AG09309 (cell line): ENCODE results near the gene STEAP3.

ENCODE experiments used
- DNase-seq: peaks from one replicate; pipeline ENCODE4 v3.0.0-alpha.2; 2010; ENCODE audit warnings: low read depth
- H3K4me3 ChIP-seq: 2 replicates; pipeline ENCODE4 v1.5.1; 2011; ENCODE audit warnings: mild to moderate bottlenecking, low read depth, low read length, moderate library complexity; ENCODE audit not compliant: control insufficient read depth
- CTCF ChIP-seq: IDR thresholded peaks from 2 replicates; pipeline ENCODE4 v1.5.1; 2011; ENCODE audit warnings: mild to moderate bottlenecking, low read depth, low read length, inconsistent platforms; ENCODE audit not compliant: insufficient read depth, control insufficient read depth; ENCODE audit errors: missing control alignments

Gene STEAP3

DNA sequence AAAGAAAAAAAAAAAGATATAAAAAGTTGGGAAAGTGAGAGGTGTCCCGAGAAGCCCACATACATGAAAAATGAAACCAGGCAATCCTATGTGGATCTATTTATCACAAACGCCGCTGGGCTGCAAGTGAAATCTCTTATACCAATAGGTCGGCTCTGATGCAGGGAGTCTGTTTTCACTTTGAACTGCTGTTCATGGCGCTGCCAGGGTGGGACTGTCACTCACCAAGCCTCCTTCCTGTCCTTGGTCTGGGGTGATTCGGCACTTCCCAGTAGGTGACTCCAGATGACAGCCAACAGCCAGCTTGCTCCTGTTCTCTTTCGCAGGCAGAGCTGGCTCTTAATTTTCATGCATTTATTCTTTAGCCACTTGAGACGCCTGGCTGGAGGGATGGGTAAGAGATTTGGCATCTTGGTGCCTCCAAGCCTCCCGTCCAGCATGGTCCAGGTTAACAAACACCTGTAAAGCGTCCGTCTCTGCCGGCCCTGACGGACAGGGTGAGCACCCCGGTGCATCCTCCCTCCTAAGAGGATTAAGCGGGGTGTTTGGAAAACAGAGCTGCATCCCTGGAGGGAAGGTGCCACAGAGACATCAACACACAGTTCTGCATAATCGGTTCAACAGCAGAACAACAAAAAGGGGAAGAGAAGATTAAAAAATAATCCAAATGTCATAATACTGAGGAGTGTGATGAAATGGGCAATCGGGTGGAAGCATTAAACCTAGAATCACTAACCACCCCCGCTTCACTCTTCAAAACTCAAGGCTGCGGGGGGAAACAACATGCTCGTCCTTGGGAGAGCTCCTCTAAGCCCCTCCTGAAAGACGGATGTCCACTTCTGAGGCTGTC, 58.7 kb downstream of the STEAP3 start:
- TF ChIP-seq CTCF, result no peak
- no peak for DNase-seq
- no peak overlapping the region for H3K4me3 ChIP-seq

GRCh38 chr2:119282996-119283511, 59.4 kb downstream of the STEAP3 start:
- no peak for TF ChIP-seq CTCF

GRCh38 chr2:119283873-119284331, 60.3 kb downstream of the STEAP3 start:
- H3K4me3 ChIP-seq, result no peak overlapping the region
- TF ChIP-seq CTCF, result no peak
- DNase-seq, result peak; percentile 65

More at GRCh38 chr2:119282996-119283511, 59.4 kb downstream of the STEAP3 start:
- DNase-seq, result no peak
- H3K4me3 ChIP-seq, result no peak overlapping the region

- H3K4me3 ChIP-seq, result no peak overlapping the region
- TF ChIP-seq CTCF, result no peak
- DNase-seq, result no peak
Observed at GRCh38 chr2:119286661-119287060, 63.0 kb downstream of the STEAP3 start.

DNA sequence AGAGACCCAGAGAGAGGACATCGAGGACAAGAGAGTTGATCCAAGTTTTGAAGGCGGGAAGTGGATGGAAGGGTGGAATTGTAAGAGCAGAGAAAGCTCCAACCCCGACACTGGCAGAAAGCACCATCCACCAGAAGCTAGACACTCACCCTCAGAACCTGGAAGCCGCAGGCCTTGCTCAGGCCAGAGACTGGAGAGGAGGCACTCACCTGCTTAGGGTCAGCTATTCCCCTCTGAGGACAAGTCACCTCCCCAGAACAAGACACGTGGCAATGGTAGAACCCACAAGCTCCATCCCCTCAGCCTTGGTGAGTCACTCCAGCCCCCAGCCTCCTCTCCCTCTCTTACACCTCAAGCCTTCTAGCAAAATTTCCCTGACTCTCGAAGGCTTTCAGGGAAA, 64.9 kb downstream of the STEAP3 start:
- H3K4me3 ChIP-seq, result no peak overlapping the region
- no peak for TF ChIP-seq CTCF
- no peak for DNase-seq

DNA sequence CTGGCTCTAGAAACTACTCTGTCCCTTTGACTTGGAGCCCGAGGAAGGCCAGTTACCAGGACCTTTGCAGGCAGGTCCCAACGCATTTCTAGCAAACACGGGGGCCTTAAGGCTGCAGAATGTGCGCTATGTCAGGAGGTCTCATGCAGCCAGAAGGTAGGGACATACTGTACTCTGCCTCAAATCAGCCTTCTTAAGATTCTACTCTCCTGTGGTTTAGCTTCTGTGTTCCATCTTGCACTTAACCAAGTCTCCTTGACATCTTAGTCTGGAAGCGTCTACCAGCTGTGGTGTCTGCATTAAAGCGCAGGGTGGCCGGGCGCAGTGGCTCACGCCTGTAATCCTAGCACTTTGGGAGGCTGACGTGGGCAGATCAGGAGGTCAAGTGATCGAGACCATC, 65.5 kb downstream of the STEAP3 start:
- no peak overlapping the region for H3K4me3 ChIP-seq
- no peak for TF ChIP-seq CTCF
- DNase-seq, result no peak
